GM12874 (cell line): ENCODE results near the gene USP30.

Source experiments
- TF ChIP-seq, protein P1 (sequence below): IDR thresholded peaks from 2 replicates; pipeline ENCODE4 v1.5.1; 2011; ENCODE audit warnings: low read depth, mild to moderate bottlenecking, control low read depth, low read length, moderate library complexity; ENCODE audit not compliant: insufficient read depth

Gene USP30

DNA sequence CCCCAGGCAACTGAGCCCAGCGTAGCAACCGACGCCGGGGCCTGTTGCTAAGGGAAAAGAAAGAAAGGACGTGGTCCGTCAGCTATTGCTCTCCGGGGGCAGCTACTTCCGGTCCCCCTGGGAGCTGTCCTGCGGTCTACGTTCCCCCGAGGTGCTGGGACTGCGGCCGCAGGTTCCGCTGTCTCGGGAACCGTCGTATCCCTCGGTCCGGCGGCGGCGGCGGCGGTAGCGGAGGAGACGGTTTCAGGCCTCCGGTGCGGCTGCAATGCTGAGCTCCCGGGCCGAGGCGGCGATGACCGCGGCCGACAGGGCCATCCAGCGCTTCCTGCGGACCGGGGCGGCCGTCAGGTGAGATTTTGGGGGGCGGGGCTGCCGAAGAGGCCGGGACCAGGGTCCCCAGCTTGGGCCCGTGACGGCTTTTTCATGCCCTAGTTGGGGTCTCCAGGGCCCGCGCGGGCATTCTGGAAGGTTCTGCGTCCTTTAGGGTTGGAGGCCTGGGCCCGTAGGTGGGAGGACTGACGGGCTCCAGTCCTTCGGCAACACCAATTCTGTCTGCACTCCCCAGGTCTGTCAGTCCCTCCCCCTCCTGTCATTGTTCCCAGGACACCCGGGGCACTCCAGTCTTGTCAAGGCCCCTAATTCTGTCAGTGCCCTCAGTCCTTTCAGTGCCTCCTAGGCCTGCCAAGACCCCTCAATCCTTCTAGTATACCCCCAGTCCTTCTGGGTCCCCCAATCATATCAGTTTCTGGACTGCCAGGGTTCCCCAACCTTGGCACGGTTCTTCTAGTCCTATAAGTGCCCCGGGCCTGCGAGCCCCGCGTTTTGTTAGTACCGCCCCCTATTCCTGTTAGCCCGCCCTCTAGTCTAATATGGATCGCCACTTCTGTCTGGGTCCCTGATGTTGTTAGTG lies at the start of gene USP30:
Gene USP30, plus strand, starts transcription at position 163 of the 910 bp plus-strand sequence. Its CDS starts 103 bp downstream, at position 266.
- TF ChIP-seq, protein P1, sequence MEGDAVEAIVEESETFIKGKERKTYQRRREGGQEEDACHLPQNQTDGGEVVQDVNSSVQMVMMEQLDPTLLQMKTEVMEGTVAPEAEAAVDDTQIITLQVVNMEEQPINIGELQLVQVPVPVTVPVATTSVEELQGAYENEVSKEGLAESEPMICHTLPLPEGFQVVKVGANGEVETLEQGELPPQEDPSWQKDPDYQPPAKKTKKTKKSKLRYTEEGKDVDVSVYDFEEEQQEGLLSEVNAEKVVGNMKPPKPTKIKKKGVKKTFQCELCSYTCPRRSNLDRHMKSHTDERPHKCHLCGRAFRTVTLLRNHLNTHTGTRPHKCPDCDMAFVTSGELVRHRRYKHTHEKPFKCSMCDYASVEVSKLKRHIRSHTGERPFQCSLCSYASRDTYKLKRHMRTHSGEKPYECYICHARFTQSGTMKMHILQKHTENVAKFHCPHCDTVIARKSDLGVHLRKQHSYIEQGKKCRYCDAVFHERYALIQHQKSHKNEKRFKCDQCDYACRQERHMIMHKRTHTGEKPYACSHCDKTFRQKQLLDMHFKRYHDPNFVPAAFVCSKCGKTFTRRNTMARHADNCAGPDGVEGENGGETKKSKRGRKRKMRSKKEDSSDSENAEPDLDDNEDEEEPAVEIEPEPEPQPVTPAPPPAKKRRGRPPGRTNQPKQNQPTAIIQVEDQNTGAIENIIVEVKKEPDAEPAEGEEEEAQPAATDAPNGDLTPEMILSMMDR, result no peak

GRCh38 chr12:109004017-109004416 lies 48.4 kb upstream of the USP30 start:
- TF ChIP-seq, protein P1, result no peak

- TF ChIP-seq, protein P1, result no peak
Observed at GRCh38 chr12:109009766-109010165, 42.6 kb upstream of the USP30 start.

- TF ChIP-seq, protein P1, result no peak
Observed at GRCh38 chr12:109010259-109010658, 42.1 kb upstream of the USP30 start.

DNA sequence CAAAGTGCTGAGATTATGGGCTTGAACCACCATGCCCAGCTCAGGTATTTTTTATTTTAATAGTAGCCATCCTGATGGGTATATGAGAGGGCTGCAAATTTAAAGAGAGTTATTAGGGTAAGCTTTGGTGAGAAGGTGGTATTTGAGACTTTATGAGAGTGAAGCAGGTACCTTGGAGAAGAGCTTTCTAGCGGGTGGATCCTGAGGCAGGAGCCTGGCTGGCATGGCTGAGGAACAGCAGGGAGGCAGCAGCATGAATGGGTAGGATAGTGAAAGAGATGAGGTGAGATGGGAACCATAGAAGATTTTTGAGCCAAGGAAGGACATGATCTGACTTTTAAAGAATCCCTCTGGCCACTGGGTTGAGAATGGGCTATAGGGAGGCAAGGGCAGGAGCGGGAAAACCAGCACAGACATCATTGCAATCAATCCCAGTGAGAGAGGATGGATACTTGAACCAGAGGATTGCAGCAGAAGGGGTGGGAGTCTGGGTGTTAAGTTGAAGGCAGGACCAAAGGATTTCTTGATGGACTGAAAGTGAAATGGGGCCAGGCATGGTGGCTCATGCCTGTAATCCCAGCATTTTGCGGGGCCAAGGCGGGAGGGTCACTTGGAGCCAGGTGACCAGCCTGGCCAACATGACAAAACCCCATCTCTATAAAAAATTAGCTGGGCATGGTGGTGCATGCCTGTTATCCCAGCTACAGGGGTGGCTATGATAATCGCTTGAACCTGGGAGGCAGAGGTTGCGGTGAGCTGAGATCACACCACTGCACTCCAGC lies 37.2 kb upstream of the USP30 start:
- TF ChIP-seq, protein P1, result no peak

GRCh38 chr12:109016016-109016415 lies 36.4 kb upstream of the USP30 start:
- TF ChIP-seq, protein P1, result no peak

- TF ChIP-seq, protein P1, result no peak
Observed at GRCh38 chr12:109016978-109017377, 35.4 kb upstream of the USP30 start.
